Measurements from ENCODE around the gene UBE2F. TPM values are rescaled to one million over a fixed set of nuclear protein-coding genes. Genes with fewer than 3 reads are reported as not detected.

The UBE2F gene
- total RNA-seq, 4 donors from 2014 or later, result 40.7 to 88.9 (median 64.9) TPM

GRCh38 chr2:237982039-237982725, 15.4 kb downstream of the UBE2F start:
- Histone ChIP-seq H3K9me3 (no peaks in the 10 kb centered on the region), H3K27ac (no peak overlapping the region), H3K36me3 (no peaks in the 10 kb centered on the region), H3K4me1 (peaks cover 0 to 3% of the 10 kb centered on the region in 2 donors), H3K4me3 (no peak overlapping the region), H3K27me3 (no peaks in the 10 kb centered on the region)
- DNase-seq, result no peak
- TF ChIP-seq POLR2A (IDR thresholded peaks at IDR 0.05) (no peak), CTCF (IDR thresholded peaks at IDR 0.05) (no peak)
- intact Hi-C loops (cut with DNase I; ENCODE audit: low total_unique reads), result no loop called here

GRCh38 chr2:237983922-237984321, 17.1 kb downstream of the UBE2F start:
- Histone ChIP-seq H3K27me3 (no peaks in the 10 kb centered on the region), H3K9me3 (no peaks in the 10 kb centered on the region), H3K4me1 (no peaks in the 10 kb centered on the region), H3K27ac (peak overlapping the region; percentile 30 to 45), H3K4me3 (no peak overlapping the region), H3K36me3 (no peaks in the 10 kb centered on the region)
- intact Hi-C loops (cut with DNase I; ENCODE audit: low total_unique reads), result no loop called here
- TF ChIP-seq POLR2A (IDR thresholded peaks at IDR 0.05) (no peak), CTCF (IDR thresholded peaks at IDR 0.05) (no peak)
- DNase-seq, result no peak

GRCh38 chr2:237987268-237987667, 20.5 kb downstream of the UBE2F start:
- no peaks in the 10 kb centered on the region for H3K9me3 ChIP-seq
- H3K27me3 ChIP-seq, result no peaks in the 10 kb centered on the region
- H3K4me3 ChIP-seq, result no peak overlapping the region
- H3K4me1 ChIP-seq, result no peaks in the 10 kb centered on the region
- TF ChIP-seq CTCF (IDR thresholded peaks at IDR 0.05) (no peak), POLR2A (IDR thresholded peaks at IDR 0.05) (no peak)
- no peak for DNase-seq
- no peak overlapping the region for H3K27ac ChIP-seq
- intact Hi-C loops (cut with DNase I; ENCODE audit: low total_unique reads), result no loop called here
- no peaks in the 10 kb centered on the region for H3K36me3 ChIP-seq

- Histone ChIP-seq H3K27ac (no peak overlapping the region), H3K36me3 (no peaks in the 10 kb centered on the region), H3K4me3 (no peak overlapping the region), H3K4me1 (no peaks in the 10 kb centered on the region), H3K9me3 (no peaks in the 10 kb centered on the region), H3K27me3 (no peaks in the 10 kb centered on the region)
- no peak for DNase-seq
- no peak for TF ChIP-seq POLR2A (IDR thresholded peaks at IDR 0.05)
- intact Hi-C loops (cut with DNase I; ENCODE audit: low total_unique reads), result no loop called here
Measured at GRCh38 chr2:237993701-237994100, 26.9 kb downstream of the UBE2F start.

- no peak for DNase-seq
- Histone ChIP-seq H3K27ac (no peak overlapping the region), H3K9me3 (no peaks in the 10 kb centered on the region), H3K27me3 (no peaks in the 10 kb centered on the region), H3K36me3 (no peaks in the 10 kb centered on the region), H3K4me3 (no peak overlapping the region), H3K4me1 (no peaks in the 10 kb centered on the region)
- TF ChIP-seq CTCF (IDR thresholded peaks at IDR 0.05) (no peak), POLR2A (IDR thresholded peaks at IDR 0.05) (no peak)
- intact Hi-C loops (cut with DNase I; ENCODE audit: low total_unique reads), result no loop called here
Measured at GRCh38 chr2:237995036-237995435, 28.2 kb downstream of the UBE2F start.

Data from uterus (tissue), 4 donors.